Skin of body (tissue), 2 donors: Measurements from ENCODE around the gene GPC3. TPM values are rescaled to one million over a fixed set of nuclear protein-coding genes. Genes with fewer than 3 reads are reported as not detected.
"Not testable (repeated sequence)": the region's sequence is repeated elsewhere in the genome, so short reads cannot be mapped to it uniquely, and the experiment has no call there.

Experiments used
- DNase-seq: peaks from one replicate; lab custom pipeline; 2025; lab: John Stamatoyannopoulos, UW
- total RNA-seq: library from RNA; depleted of rRNA; stranded (reverse); fragments of >200 nt; gene quantifications from one replicate; pipeline ENCODE4 v1.2.3, GENCODE V29; 2014

Gene GPC3
- total RNA-seq, result 307 TPM

DNA sequence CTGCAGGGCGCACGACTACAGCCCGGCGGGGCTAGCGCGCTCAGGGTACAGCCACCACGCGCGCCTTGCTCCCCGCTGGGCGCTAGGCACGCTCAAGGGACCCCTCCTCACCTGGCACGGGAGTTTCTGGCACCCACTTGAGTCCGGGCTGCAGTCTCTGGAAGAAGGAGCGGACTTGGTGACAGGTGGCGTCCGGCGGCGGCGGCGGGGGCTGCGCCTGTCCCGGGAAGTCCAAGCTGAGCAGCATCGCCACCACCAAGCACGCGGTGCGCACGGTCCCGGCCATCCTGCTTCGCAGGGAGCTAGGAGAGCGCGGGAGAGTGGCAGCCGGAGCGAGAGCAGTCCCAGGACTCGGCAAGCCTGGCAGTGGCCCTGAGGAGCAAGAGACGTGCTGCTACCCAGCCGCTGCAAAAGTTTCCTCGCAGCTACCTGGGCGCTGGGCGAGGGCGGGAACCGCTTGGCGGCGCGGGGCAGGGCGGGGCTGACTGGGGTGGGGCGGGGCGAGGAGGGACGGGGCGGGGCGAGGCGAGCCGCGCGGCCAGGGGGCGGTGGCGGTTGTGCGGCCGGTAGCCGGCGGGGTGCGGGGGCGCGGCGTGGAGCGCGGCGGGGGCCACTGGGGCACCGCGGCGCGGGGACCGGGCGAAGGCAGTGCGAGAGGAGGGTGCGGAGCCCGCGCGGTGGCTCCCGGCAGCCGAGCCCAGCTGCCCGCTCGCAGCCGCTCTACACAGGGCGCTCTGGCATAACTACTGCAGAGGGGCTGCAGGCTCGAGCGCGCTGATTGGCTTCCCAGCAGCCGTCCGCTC lies at the start of gene GPC3:
TSS of gene GPC3 (minus strand) at position 431 of the 803 bp plus-strand sequence.
- peak; percentile 37 for DNase-seq

DNA sequence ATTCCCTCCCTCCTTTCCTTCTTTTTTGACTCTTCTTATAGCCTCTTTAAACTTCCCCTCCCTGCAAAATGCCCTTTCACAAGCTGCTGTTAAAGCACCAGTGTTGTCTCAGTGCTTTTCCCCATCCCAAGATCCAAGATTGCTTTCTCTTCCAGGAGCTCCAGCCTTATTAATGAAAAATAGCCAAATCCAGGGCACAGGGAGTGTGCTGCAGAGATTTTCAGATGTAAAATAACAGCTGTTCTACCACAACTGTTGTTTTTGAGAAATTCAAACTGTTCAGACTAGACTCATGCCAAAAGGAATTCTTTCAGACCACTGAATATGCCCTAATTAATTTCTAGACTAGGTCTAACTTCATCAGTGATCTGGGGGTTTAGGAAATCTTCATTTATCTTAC lies 47.0 kb upstream of the GPC3 start:
- no peak for DNase-seq

- peak; percentile 36 for DNase-seq
Observed at GRCh38 chrX:134026565-134027311, 41.3 kb upstream of the GPC3 start.

DNA sequence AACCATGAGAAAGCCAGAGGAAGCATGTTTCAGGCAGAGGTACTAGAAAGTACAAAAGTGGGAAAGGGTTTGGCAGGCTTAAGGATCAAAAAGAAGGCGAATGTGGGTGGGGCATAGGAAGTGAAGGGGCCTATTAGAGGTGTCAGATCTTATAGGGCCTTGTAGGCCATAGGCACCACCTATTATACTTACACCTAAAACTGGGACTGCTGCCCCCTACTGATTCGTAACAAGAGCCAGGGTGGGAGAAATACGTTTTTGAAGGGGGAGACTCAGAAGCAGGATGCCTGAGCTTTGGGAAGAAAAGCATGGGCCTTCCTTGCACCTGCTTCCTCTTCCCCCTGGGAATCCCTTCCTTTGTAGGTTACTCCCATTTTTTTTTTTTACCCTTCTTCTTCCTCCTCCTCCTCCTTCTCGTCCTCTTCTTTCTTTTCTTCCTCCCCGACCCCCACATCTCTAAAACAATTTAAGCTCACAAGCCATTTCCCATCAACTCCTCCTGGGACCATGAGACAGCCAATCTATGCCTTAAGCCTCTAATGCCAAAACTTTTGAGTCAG lies 40.7 kb upstream of the GPC3 start:
- no peak for DNase-seq

DNA sequence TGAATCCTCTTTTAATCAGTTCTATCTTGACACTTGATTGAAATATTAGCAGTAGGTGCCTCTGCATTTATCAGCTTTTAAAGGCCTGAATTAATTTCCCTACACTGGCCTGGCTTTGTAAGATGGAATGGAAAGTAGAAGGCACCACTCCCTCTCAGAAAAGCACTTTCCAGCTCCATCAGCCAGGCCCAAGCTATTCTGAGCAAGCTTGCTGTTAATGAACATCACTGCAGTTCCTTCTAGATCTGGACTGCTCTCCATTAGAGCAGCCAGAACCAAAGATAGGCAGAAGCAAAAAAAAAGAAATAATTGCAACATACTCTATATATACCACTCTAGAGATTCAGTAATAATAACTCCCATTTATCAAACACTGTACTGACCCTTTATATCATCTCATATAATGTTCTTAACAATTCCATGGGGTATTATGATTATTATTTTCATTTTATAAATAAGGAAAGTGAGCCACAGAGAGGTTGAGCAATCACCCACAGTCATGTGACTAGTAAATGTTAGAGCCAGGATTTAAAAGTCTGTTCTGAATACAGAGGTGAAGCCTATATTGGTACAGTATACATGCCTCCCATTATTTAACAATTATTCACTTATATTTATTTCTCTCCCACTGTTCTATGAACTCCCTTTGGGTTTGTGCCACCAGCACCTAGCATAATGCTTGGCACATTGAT lies 39.4 kb upstream of the GPC3 start:
- DNase-seq, result peak; percentile 17

DNA sequence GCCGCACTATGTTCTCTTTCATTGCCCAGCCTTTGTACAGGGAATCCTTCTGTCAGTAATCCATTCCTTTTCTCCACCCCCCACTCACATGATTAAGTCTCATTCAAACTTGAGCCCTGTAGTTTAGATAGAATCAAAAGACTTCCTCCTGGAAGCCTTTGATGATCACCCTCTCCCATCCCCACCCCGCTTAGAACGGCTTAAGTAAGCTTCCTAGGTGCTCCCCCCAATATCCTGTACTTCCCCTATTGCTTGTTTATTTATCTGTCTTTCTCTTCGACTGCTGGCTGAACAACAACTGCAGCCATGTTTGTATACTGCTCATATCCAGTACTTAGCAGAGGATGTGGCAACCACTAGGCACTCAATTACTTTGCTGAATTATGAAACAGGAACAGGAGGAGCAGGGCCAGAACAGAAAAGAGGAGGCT lies 38.5 kb upstream of the GPC3 start:
- no peak for DNase-seq

- DNase-seq, result no peak
Observed at GRCh38 chrX:134020910-134021309, 35.5 kb upstream of the GPC3 start.

DNA sequence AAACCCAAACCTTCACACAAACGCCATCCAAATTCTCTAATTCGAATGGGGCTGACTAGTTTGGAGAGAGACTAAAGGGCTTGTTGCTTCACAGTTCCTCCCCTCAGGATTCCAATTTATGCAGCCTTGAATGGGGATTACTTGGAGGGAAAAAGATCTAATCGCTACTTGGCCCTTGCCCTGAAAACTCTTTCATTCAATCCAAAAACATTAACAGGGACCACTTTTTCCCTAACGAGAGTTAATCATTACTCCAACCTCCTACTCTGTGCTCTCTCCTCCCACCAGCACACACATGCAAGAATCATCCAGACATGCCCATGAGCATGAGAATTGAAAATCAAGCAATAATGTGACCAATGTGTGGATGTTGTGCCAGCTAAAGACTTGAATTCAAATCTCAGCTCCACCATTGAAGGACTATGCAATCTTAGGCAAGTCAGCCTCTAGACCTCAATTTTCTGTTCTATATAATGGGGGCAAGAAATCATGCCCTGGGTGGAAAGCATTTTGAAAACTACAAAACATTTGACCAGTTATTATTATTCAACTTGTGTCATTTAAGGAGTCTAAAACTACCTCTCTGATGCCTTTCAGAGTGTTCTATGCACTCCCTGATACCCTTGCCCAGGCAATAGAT lies 34.3 kb upstream of the GPC3 start:
- DNase-seq, result no peak

DNA sequence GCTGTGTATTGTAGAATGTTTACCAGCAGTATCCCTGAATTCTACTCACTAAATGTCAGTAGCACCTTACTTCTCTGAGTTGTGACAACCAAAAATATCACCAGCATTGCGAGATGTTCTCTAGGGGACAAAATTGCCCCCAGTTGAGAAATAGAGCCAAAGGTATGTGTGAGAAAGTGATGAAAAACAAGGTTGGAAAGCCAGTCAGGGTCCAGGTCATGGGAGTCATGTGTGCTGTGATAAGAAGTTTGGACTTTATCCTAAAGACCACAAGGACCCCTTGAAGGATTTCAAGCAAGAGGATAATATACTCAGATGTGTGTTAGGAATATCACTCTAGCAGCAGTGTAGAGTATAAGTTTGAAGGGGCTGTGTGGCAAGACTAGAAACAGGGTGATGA lies 30.9 kb upstream of the GPC3 start:
- not testable (repeated sequence) for DNase-seq

DNA sequence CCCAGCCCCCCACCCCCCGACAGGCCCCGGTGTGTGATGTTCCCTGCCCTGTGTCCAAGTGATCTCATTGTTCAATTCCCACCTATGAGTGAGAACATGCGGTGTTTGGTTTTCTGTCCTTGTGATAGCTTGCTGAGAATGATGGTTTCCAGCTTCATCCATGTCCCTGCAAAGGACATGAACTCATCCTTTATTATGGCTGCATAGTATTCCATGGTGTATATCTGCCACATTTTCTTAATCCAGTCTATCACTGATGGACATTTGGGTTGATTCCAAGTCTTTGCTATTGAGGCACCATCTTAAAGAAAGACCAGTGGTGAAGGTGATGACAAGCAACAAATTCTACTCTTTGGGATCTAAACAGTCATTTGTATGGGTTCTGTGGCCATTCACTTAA lies 30.1 kb upstream of the GPC3 start:
- not testable (repeated sequence) for DNase-seq

GRCh38 chrX:134013524-134013923 lies 28.1 kb upstream of the GPC3 start:
- DNase-seq, result no peak

- DNase-seq, result no peak
Observed at GRCh38 chrX:134013092-134013497, 27.7 kb upstream of the GPC3 start.

DNA sequence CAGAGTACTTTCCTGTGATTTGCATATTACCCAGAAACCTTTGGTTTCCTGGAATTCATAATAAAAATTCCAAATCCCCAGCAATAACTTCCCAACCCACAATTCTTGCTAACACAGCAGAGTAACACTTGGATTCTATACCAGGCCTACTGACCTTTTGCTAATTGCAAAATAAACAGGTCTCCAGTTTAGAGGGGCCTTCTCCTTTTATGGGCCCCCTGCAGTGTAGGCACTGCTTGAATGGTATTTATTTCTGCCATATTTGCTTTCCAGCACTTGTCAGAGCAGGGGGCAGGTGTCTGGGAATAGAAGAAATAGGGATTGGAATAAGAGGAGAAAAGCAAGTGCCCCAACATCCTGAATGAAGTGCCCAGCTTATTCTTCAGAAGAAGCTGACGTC lies 25.3 kb upstream of the GPC3 start:
- DNase-seq, result no peak

- DNase-seq, result no peak
Observed at GRCh38 chrX:134007716-134008115, 22.3 kb upstream of the GPC3 start.

DNA sequence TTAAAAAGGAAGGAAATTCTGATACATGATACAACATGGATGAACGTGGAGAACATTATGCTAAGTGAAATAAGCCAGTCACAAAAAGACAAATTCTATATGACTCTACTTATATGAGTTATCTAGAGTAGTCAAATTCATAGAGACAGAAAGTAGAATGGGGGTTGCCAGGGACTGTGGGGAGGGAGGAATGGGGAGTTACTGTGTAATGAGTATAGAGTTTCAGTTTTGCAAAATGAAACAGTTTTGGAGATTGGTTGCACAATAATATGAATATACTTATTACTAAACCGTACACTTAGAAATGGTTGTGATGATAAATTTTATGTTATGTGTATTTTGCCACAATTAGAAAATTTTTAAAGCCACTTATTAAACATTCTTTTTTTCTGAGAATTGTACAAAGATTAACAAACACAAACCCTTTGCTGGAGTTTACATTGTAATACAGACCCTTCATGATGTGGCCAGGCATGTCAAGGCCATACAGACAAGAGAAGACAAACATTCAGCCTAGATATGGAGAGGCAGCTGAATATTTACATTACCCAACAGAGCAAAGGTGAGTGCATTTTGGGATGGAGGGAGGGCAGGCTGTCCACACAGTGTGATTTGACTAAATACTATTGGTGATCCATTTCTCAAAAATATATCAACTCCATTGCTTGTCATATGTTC lies 21.2 kb upstream of the GPC3 start:
- no peak for DNase-seq

DNA sequence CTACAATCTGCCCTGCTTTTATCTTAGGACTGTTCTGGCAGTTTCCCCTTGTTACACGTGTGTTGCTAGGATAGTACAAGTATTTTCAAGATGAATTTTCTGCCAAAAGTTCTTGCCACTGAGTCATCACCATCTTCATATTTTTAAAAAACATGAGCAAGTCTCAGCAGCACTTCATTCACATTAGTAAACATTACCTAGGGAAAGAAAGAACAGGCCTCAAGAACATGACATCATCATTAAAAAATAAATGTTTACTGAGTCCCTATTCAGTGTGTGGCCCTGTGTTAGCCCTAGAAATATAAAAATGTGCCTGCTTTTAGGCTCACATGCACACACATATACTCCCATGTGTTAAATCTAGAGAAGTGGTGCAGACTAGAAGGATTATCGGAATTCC lies 18.7 kb upstream of the GPC3 start:
- DNase-seq, result peak; percentile 33

DNA sequence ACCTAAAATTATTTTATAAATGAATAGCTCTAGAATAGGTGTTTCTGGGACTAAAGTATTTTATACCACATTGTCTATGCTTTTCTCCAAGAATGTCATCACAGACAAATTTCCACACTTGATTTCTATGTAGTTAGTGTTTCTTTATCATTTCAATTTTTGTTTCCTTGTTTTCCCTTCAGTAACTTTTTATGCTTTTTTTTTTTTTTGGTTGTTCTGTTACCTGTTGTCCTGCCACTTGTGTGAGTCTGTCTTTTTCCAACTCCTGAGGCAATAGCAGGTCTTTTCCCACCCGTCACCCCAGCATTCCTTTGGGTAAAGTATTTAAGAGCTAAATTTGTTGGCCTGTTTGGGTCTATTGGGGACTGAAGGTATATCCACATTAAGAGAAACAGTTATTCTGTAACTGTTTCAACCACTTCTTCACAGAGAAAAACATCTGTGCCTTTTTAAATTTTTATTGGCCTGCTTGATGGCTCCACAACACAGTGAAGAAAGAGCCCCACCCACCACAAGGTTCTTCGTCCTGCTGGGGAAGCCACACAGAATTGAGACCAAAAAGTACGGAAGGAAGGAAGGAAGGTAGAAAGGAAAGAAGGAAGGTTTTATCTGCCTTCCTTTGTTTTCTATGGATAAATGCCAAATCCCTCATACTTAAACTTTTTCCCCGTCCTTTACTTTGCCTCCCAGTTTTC lies 17.7 kb upstream of the GPC3 start:
- DNase-seq, result no peak

- DNase-seq, result no peak
Observed at GRCh38 chrX:134000260-134001245, 15.2 kb upstream of the GPC3 start.
